ENCODE measurements around the gene IFITM1.

- TF ChIP-seq POLR2AphosphoS5 (IDR thresholded peaks at IDR 0.05; ENCODE audit: low read depth, low read length) (no peak; the same call in 1 of the 2 replicates), SIN3A (conservative IDR thresholded peaks at IDR 0.05 in 1 of 2, IDR thresholded peaks at IDR 0.05 in 1 of 2; ENCODE audit: low read depth in 1 of 2, low read length in 2 of 2) (no peak), GABPA (IDR thresholded peaks at IDR 0.05; ENCODE audit: borderline replicate concordance, insufficient read depth, low read length) (peak; percentile 73; the same call in 1 of the 2 replicates), CREB1 (IDR thresholded peaks at IDR 0.05) (no peak), RAD21 (IDR thresholded peaks at IDR 0.05 in 1 of 2, conservative IDR thresholded peaks at IDR 0.05 in 1 of 2; ENCODE audit: low read depth in 2 of 2, low read length in 2 of 2) (no peak), EZH2 (IDR thresholded peaks at IDR 0.05; ENCODE audit: low read depth, low read length, severe bottlenecking) (no peak), TAF1 (IDR thresholded peaks at IDR 0.05; ENCODE audit: low read depth, low read length) (no peak), MAX (IDR thresholded peaks at IDR 0.05) (no peak; the same call in 1 of the 2 replicates), POLR2A (IDR thresholded peaks at IDR 0.05; ENCODE audit: control extremely low read depth in 1 of 2, low read depth in 2 of 2, low read length in 2 of 2) (no peak), SP1 (IDR thresholded peaks at IDR 0.05; ENCODE audit: low read depth, low read length) (no peak), ASH2L (IDR thresholded peaks at IDR 0.05; ENCODE audit: low read length) (no peak), EP300 (IDR thresholded peaks at IDR 0.05; ENCODE audit: borderline replicate concordance in 1 of 2, low read depth in 2 of 2, low read length in 2 of 2) (no peak)
- TF ChIP-seq, protein P1, sequence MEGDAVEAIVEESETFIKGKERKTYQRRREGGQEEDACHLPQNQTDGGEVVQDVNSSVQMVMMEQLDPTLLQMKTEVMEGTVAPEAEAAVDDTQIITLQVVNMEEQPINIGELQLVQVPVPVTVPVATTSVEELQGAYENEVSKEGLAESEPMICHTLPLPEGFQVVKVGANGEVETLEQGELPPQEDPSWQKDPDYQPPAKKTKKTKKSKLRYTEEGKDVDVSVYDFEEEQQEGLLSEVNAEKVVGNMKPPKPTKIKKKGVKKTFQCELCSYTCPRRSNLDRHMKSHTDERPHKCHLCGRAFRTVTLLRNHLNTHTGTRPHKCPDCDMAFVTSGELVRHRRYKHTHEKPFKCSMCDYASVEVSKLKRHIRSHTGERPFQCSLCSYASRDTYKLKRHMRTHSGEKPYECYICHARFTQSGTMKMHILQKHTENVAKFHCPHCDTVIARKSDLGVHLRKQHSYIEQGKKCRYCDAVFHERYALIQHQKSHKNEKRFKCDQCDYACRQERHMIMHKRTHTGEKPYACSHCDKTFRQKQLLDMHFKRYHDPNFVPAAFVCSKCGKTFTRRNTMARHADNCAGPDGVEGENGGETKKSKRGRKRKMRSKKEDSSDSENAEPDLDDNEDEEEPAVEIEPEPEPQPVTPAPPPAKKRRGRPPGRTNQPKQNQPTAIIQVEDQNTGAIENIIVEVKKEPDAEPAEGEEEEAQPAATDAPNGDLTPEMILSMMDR (IDR thresholded peaks at IDR 0.05; ENCODE audit: control extremely low read depth in 1 of 3, insufficient read depth in 1 of 3, low read depth in 1 of 3, low read length in 3 of 3): no peak
Measured at GRCh38 chr11:291281-292210, 22.3 kb upstream of the IFITM1 start.
